Stimulated activated CD8-positive, alpha-beta memory T cell treated with anti-CD3 and anti-CD28 coated beads, Interleukin-15, amount 100 ng/mL, for 1 hour (primary cell): ENCODE data around the gene SLC23A2.
"Not testable (repeated sequence)": the region's sequence is repeated elsewhere in the genome, so short reads cannot be mapped to it uniquely, and the experiment has no call there.

ENCODE experiments used
- DNase-seq: peaks from one replicate; pipeline ENCODE4 v3.0.0-alpha.2; 2020; ENCODE audit warnings: low read depth

Gene SLC23A2

DNA sequence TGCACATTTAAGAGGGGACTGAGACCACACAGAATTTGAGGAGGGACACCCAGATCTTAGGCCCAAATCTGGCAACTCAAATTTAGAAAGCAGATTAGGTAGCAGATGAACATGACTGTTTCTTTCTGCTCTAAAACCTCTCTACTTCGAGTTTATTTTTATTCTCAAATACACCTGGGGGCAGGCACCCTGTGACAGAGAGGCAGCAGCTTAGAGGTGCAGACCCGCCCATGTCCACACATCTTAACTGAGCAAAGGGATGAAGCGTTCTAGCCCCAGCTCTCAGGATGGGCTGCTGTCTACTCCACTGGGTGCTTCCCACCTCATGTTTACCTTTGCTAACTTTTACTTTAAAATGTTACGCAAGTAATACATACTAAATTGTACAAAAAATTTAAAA, 125.0 kb downstream of the SLC23A2 start:
- DNase-seq = no peak

DNA sequence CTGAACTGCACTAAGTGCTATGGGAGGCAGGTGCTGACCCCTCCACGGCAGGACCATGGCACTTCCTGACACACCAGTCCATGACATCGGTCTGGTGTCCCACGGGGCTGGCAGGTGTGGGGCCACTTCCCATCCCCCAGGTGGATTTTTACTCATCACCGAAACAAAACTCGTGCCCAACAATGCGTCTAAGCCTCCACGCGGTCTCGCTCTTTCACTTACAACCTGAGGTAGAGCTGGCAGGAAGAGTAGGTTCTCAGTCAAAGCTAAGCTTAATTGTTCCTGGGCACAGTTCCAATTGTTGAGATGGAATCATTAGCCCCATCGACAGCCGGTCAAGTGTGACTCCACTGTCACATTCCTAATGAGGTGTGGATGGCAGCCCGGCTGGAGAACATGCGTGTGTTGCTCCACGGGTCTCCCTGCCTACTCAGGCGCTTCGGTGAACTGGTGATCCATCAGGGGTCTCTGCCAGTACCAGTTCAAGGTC, 125.7 kb downstream of the SLC23A2 start:
- DNase-seq = no peak

DNA sequence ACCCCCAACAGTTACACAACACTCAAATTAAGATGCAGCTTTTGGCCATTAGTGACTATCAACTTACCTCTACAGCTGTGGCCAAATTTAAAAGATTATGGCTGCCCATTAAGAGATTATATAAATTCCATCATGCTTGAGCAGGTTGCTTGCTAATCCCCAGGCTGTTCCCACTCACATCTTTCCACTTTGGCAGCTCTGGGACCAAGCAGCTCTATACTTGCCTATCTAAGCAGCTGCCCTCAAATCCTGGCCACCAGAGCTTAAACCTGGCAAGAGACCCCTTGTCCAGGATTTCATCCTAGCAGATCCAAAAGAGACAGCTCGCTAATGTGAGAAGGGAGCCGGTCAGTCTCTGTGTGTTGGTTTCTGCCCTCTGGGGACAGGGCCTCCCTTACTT, 127.9 kb downstream of the SLC23A2 start:
- DNase-seq = no peak

DNA sequence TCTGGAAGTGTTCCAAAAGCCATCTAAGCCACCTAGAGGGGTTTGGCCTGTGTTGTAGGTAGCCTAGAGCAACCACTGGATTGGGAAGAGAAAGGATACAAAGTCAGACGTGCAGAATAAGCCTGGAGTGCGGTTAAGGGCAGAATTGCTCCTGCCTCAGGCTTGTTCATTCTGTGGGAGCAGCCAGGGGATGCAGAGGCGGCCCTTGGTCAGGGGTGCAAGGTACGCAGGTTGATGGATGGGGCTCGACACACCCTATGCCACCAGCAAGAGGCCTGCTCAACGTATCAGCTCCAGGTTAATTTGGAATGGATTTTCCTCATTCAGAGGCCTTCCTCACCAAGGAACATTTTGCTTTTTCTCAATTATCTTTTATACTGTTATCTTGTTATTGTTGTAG, 129.8 kb downstream of the SLC23A2 start:
- DNase-seq = no peak

DNA sequence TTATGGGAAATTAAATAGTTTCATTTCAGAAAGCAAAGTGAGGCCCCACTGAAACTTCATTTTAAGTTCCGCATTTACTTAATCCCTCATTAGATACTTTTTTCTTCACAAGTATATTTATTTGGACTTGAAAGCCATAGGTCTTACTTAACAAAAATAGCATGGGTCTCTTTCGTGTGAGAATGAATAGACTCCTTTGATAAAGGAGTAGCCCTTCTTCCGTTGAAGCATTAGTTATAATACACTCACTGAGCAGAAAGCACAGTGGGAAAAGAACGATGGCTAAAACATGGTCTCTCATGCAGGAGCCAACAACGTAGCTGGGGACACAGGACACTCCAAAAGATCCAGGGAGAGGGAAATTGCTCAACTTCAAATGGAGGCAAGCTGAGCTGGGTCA, 130.4 kb downstream of the SLC23A2 start:
- DNase-seq = no peak

DNA sequence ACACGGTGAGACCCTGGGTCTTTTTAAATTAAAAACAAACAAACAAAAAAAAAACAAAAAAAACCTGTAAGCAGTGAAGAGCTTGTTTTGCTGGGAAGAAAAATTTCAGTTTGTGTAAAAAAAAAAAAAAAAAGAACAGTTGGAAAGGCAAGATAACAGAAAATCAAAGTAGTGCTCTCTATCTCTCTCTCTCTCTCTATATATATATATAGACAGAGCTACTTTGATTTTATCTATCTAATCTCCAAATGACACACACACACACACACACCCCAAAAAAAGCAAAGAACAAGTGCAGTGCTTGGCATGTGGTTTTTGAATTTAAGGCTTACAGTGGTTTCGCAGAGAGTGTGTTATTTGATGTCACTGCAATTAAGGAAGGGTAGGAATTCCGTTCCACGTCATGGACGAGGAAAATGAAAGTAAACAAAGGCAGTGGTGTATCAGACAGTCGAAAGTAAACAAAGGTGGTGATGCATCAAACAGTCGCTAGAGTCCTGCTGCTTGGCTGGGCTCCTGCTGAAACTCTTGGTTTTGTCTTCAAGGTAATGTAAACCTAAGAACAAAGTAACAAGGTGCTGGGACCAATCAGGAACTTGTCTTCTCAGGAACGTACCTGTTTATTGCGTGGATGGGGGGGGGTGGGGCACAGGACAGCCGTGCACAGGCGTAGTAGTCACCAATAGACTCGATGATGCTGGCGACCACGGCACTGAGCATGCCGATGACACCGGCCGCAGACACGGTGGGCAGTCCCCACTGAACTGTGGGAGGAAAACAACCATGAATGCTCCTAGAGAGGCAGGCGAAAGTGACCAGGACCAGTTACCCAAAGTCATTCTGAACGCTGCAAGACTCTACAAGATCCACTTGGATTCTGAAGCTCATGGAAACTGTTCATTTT, 131.8 kb downstream of the SLC23A2 start:
- no peak for DNase-seq

DNA sequence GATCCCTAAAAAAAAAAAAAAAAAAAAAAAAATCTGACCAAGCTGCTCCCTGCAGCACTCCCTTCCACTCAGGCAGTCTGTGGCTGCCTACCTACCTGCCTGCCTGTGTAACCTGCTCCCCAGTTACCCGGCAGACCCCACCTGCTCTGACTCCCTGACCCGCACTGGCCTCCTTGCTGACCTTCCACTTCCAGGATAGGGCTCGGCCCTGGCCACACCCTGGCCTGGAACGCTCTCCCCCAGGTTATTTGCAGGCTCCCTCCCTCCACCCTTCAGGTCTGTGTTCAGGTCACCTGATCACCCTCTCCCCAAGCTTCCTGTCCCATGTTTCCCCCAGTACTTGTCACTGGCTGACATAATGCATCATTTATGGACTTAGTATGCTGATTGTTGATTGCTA, 134.3 kb downstream of the SLC23A2 start:
- no peak for DNase-seq

DNA sequence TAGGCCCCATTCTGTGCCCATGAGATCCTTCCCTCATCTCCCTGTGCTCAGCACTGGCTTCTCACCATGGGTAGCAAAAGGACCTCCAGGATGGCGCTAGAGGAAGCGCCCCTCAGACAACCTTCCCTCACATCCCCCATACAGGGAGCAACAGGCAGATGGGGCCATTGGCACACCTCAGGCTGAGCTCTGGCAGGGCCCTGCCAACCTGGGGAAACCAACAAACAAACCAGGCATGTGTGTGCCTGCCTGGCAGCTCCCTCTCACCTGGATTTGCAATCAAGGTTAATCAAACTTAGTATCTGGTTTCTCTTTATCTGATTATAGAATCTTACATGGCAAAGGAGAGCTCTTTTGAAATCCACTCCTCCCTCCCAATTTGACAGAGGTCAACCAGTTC, 134.9 kb downstream of the SLC23A2 start:
- no peak for DNase-seq

DNA sequence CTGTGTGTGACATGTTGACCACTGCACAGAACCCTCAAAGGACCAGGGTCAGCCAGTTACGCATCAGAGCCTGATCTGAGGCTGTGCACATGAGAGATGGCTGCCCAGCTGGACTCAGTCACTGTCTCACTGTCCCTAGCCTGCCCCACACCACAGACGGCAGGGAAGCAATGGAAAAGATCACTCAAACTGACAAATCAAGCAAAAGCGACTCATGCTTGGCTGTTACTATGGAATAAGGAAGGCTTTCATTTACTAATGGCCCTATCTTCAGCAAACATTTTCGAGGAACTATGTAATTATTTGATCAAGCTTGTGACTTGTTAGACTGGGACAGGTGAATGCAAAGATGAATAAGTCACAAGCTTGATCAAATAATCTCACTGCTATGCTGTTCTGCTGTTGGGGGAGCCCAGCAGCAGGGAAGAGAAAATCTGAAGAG, 137.0 kb downstream of the SLC23A2 start:
- DNase-seq = no peak

DNA sequence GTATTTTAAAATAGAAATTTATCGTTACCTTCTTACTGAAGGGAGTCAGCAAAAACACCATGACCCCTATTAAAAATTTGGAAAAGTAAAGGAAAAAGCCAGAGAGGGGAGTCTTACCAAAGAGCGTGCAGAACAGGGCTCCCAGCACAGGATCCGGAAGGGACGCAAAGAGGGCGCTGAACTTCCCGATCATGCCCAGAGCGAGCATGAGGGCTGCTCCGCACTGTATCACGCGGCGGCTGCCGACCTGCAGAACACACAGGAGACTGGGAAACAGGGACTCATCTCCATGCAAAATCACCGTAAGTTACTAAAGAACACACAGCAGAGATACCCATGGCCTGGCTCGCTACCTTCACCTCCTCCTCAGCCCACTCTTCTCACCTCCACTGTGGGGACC, 138.6 kb downstream of the SLC23A2 start:
- DNase-seq = no peak

DNA sequence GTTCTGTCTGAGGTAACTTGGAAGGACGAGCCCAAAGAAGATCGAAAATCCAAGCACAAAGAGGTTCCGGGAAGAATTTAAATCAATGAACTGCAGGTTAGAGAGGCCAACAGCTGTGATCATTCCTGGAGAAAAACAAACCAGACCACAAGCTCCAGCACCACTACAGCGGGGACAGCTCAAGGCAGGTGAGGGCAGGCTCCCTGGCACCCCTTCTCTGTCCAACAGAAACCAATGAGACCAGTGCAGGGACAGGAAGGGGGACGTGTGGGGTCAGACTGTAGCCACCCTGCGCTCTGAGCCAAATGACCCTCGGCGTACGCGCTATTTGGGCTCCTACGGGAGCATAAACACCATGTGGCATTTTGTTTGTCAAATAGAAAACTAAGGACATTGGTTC, 139.3 kb downstream of the SLC23A2 start:
- DNase-seq = no peak

DNA sequence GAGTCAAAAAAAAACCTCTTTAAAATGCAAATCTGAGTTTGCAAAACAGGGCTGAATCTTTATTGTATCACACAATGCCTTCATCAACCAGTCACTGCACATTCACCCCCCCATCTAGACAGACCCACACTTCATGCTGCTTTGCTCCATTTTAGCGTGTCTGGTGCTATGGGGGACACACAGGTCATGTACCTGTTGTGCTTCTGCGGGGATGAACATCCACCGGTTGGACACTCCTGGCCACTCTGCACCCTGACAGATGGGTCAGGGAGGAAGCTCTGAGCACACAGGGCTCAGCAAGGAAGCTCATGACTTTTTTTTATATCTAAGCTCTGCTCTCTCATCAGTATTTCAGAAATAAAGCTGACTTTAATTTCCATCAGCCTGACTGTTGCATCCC, 143.3 kb downstream of the SLC23A2 start:
- DNase-seq = no peak

DNA sequence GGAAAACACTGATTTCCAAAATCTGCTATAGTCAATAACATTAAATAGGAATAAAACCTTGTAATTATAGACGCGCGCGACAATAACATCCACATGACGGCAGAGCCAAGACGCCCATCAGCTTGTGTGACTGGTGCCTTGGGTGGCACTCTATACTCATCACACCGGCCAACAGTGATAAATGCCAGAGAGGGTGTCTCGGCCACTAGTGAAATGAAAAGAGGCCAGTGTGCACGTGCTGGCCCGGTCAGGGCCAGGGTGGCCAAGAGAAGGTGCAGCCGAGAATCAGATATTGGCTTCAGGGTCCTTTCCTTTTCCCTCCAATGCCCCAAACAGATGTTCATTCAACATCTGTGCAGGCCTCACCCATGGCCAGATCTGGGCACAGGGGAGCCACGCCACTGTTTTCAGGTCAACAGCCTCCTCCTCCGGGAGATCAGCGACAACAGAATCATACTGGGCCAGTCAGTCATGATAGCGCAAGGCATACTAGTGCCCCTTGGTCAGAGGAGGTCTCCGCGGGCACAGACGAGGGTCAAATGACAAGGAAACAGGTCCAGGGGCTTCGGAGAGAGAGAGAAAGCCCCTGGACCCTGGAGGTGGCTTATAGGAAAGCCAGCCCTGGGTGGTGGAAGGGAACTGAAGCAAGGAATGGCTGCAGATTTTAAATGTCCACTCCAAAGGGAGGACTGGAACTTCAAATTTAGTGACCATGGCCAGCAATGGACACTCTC, 145.1 kb downstream of the SLC23A2 start:
- no peak for DNase-seq

DNA sequence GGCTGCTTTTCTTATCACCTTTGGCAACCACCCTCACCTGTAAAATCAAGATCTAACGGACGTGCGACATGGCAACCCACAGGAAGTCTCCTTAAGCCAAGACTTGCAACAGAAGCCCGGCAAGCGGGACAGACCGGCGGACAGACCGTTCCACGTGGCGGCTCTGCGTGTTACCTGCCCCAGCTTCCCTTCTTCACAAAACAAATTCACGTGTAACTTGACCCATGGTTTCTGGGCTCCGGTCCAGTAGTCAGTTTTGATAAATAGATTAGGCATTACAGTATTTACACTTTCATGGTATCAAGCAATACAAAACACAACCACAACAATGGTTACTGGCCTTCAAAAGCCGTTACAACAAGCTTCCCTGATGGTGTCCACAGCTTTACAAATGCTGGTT, 145.8 kb downstream of the SLC23A2 start:
- no peak for DNase-seq

DNA sequence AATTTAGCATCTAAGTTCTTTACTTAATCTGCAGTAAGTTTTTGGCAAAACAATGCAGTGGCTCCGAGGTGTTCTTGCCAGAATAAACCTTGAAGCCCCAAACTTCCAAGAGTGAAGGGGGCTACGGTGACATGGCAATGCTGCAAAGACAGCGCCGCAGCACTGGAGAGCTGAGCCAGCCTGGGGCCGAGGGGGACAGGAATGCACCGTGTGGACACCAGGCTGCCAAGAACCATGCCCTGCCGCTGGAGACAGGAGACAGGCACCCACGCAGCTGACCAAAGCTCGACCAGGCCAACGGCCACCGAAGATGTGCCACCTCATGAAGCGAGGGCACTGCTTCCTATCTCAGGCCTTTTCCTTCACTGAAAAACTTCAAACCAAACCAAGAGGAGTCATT, 146.2 kb downstream of the SLC23A2 start:
- no peak for DNase-seq

DNA sequence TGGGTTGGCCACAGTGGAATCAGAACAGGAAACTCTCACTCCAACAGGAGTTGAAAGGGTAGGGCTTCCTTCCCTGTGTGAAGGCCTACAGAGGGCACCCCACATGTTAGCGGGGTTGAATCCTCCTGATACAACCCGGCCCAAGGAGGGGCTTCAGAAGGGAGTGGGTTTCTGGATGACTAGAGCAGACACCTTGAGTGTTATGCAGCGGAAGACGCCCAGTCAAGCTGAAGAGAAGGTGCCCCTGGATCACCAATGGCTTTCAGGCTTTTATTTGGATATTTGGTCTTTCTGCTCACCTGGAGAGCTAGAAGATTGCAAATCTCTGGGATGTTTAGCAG, 146.8 kb downstream of the SLC23A2 start:
- DNase-seq = no peak

DNA sequence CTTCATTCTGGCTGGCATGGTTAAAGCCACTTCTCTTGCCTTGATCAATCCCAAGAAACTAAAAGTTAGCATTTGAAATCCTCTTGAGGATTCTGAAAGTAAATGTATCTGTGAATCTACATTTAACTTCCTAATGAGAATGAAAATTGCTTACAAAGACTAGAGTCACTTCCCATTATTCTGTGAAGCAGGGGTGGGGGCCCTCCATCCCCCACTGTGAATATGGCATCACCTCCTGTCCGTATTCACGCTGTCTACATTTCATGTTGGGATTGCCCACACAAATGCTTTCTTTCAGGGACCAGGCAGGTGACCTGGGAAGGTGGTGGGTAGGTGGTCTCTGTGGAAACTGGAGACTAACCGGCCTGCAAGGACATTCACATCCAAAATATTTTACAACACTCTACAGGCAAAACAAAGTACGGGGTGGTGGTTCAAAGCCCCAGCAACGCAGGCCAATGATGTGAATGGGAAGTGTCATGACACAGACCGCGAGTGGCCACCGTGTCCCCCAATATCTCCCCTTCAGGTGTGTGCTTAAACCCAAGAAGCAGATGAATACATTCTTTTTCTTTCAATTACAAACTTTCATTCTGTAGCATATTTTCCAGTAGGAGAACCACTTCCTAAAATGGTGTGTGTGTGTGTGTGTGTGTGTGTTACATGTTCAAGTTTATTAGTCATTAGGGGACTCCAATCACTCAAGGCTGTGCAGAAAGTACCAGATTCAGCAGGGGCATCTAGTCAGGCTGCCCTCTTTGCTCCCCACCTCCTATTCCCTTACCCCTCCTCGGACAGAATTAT, 147.4 kb downstream of the SLC23A2 start:
- no peak for DNase-seq

DNA sequence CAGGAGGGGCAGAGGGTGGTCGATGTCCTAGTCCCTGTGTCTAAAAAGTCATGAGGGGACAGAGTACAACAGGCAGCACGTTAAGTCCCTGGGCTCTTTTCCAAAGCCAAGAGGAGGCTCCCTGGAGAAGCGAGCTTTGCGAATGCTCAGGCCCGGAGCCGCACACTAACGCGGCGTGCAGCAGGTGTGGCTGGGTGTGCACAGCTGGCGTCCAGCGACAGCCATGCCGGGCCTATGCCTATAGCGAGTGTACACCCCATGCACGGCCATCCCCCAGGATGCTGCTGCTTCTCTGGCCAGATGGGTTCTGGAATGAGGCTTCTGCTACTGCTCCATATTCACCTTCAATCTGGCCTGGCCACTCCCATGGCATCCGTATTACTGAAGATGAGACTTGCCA, 148.3 kb downstream of the SLC23A2 start:
- DNase-seq = no peak

DNA sequence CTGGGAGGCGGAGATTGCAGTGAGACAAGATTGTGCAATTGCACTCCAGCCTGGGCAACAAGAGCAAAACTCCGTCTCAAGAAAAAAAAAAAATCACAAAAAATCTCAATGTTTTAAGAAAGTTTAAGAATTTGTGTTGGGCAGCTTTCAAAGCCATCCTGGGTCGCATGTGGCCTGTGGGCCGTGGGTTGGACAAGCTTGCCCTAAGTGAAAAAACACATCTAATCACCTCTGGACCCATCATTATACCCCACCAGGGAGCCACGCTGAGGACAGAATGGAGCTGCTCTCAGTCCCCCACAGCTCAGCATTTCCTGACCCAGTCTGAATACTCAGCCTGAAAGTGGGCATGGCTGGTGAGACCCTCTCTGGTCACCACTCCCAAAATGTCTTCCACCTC, 150.3 kb downstream of the SLC23A2 start:
- DNase-seq = no peak

DNA sequence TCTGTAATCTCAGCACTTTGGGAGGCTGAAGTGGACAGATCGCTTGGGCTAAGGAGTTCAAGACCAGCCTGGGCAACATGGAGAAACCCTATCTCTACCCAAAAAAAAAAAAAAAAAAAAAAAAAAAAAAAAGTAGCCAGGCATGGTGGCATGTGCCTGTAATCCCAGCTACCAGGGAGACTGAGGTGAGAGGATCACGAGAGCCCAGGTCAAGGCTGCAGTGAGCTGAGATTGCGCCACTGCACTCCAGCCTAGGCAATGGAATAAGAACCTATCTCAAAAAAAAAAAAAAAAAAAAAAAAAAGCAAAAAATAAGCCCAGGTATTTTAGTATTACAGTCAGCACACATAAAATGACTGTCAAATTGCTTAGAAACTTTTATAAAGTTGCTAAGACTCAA, 152.5 kb downstream of the SLC23A2 start:
- DNase-seq = not testable (repeated sequence)

DNA sequence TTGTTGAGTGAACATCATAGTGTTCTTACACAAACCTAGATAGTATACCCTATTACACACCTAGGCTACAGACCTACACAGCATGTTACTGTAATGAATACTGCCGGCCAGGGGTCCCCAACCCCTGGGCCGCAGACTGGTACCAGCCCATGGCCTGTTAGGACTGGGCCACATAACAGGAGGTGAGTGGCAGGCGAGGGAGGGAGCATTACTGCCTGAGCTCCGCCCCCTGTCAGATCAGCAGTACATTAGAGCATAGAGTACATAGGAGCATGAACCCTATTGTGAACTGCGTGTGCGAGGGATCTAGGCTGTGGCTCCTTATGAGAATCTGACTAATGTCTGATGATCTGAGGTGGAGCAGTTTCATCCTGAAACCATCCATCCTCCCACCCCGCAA, 153.3 kb downstream of the SLC23A2 start:
- no peak for DNase-seq

DNA sequence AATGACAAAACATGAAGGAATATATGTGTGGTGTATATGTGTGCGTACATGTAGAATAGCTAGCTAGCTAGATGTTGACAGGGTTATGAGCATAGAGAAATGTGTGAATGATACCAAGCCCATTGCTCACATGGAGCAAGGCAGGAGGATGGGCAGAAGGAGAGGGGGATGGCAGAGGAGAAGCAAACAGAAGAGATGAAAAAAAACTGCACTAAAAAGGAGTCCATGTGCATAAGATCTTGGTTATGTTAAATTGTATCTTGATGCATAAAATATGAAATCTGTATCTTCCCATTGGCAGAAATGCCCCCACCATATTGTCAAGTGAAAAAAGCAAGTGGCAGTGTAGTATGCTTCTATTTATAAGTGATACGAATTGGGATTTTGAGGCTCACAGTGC, 154.5 kb downstream of the SLC23A2 start:
- no peak for DNase-seq
